ENCODE measurements around the gene GJB5.

The GJB5 gene

DNA sequence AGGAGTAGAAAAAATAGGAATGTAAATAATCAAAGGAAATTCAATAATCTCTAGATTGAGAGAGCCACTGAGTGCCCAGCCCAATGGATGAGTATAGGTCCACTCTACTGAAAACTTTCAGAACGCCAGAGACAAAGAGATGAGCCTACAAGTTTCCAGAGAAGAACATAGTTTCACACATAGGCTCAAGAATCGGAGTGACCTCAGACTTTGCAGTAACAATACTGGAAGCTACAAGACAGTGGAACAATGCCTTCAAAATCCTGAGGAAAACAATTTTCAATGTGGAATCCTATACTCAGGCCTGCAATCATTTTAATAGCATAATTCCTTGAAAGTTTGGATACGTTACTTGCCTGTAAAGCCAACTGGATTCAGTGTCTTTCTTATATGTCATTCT is 48.9 kb downstream of the GJB5 start:
- TF ChIP-seq, protein P1, sequence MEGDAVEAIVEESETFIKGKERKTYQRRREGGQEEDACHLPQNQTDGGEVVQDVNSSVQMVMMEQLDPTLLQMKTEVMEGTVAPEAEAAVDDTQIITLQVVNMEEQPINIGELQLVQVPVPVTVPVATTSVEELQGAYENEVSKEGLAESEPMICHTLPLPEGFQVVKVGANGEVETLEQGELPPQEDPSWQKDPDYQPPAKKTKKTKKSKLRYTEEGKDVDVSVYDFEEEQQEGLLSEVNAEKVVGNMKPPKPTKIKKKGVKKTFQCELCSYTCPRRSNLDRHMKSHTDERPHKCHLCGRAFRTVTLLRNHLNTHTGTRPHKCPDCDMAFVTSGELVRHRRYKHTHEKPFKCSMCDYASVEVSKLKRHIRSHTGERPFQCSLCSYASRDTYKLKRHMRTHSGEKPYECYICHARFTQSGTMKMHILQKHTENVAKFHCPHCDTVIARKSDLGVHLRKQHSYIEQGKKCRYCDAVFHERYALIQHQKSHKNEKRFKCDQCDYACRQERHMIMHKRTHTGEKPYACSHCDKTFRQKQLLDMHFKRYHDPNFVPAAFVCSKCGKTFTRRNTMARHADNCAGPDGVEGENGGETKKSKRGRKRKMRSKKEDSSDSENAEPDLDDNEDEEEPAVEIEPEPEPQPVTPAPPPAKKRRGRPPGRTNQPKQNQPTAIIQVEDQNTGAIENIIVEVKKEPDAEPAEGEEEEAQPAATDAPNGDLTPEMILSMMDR (IDR thresholded peaks at IDR 0.05; ENCODE audit: control insufficient read depth, extremely low read depth, insufficient read depth): no peak
- no peak for DNase-seq (ENCODE audit: low read depth)
- no peak overlapping the region for H3K4me3 ChIP-seq (ENCODE audit: low read depth, low read length)

DNA sequence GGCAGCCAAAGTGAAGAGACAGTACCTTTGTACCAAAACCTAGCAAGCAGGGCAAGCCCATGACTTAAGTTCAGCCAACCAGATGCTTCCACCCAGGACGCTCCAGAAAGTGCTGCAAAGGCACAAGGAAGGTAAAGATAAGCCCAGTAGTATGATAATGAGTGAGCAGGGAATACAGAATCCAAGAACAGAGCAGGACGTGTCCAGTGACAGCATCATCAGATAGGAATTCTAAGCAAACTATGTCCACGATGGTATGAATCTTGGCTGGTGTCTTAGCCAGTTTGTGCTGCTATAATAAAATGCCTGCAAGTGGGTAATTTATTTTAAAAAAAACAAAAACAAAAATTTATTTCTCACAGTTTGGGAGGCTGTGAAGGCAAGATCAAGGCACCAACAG is 51.5 kb downstream of the GJB5 start:
- TF ChIP-seq, protein P1 (IDR thresholded peaks at IDR 0.05; ENCODE audit: control insufficient read depth, extremely low read depth, insufficient read depth): no peak
- H3K4me3 ChIP-seq (ENCODE audit: low read depth, low read length): no peak overlapping the region
- no peak for DNase-seq (ENCODE audit: low read depth)

All from LNCaP clone FGC (cell line).